OCI-LY3 (cell line): ENCODE data around the gene DPYD.

ENCODE experiments used
- H2AFZ ChIP-seq: fragments of 200-600, 300-600 bp; shearing (Covaris generic); 2 replicates; pipeline ENCODE4 v1.6.0; 2014; ENCODE audit warnings: antibody characterized with exemption, low read depth, low read length
- H3K27ac ChIP-seq: fragments of 200-600, 300-600 bp; sonication (generic); 2 replicates; pipeline ENCODE4 v1.5.1; 2014; ENCODE audit warnings: mild to moderate bottlenecking, low read length, moderate library complexity, mixed read lengths
- H3K27me3 ChIP-seq: fragments of 200-600, 300-600 bp; sonication (generic); 2 replicates; pipeline ENCODE4 v1.6.1; 2014; ENCODE audit warnings: low read depth, low read length, mixed read lengths
- H3K36me3 ChIP-seq: fragments of 200-600, 300-600 bp; sonication (generic); replicated peaks from 2 replicates; pipeline ENCODE3; 2014; ENCODE audit warnings: low read depth, low read length, mixed read lengths
- H3K4me1 ChIP-seq: fragments of 300-600, 200-600 bp; sonication (generic); 2 replicates; pipeline ENCODE4 v1.6.1; 2014; ENCODE audit warnings: low read length, mixed read lengths
- H3K4me2 ChIP-seq: fragments of 200-600, 300-600 bp; sonication (generic); 2 replicates; pipeline ENCODE4 v1.6.1; 2014; ENCODE audit warnings: low read length, mixed read lengths
- H3K4me3 ChIP-seq: fragments of 300-600, 200-600 bp; sonication (generic); 2 replicates; pipeline ENCODE4 v1.5.1; 2014; ENCODE audit warnings: antibody characterized with exemption, mild to moderate bottlenecking, low read length, moderate library complexity
- H3K79me2 ChIP-seq: fragments of 300-600, 200-600 bp; shearing (Covaris generic); 2 replicates; pipeline ENCODE4 v1.6.1; 2014; ENCODE audit warnings: mild to moderate bottlenecking, low read length, mixed read lengths
- H3K9ac ChIP-seq: fragments of 300-600, 200-600 bp; shearing (Covaris generic); 2 replicates; pipeline ENCODE4 v1.6.0; 2014; ENCODE audit warnings: mild to moderate bottlenecking, low read length, moderate library complexity
- H3K9me3 ChIP-seq: fragments of 200-600, 300-600 bp; shearing (Covaris generic); 2 replicates; pipeline ENCODE4 v1.6.1; 2014; ENCODE audit warnings: low read length, mixed read lengths; ENCODE audit not compliant: insufficient read depth
- H4K20me1 ChIP-seq: fragments of 200-600, 300-600 bp; sonication (generic); 2 replicates; pipeline ENCODE4 v1.6.1; 2016; ENCODE audit warnings: low read length, mixed read lengths; ENCODE audit not compliant: insufficient read depth
- CTCF ChIP-seq: fragments of 200-600, 300-600 bp; sonication (generic); IDR thresholded peaks from 2 replicates; pipeline ENCODE4 v1.5.1; 2014; ENCODE audit warnings: antibody characterized with exemption, low read length, low read depth
- EZH2phosphoT487 ChIP-seq: fragments of 200-600 bp; shearing (Covaris generic); IDR thresholded peaks from 2 replicates; pipeline ENCODE4 v1.6.1; 2018; ENCODE audit warnings: antibody characterized with exemption, mixed run types, low read depth

Gene DPYD

GRCh38 chr1:97338347-97338746, 582.5 kb downstream of the DPYD start:
- Histone ChIP-seq H3K4me2 (no peak overlapping the region), H3K79me2 (no peaks in the 10 kb centered on the region), H3K36me3 (no peaks in the 10 kb centered on the region), H2AFZ (no peak overlapping the region), H3K27me3 (no peaks in the 10 kb centered on the region), H4K20me1 (no peaks in the 10 kb centered on the region), H3K4me3 (no peak overlapping the region), H3K4me1 (peaks cover 11% of the 10 kb centered on the region), H3K9ac (no peak overlapping the region), H3K9me3 (no peaks in the 10 kb centered on the region), H3K27ac (no peak overlapping the region)
- TF ChIP-seq CTCF: no peak

DNA sequence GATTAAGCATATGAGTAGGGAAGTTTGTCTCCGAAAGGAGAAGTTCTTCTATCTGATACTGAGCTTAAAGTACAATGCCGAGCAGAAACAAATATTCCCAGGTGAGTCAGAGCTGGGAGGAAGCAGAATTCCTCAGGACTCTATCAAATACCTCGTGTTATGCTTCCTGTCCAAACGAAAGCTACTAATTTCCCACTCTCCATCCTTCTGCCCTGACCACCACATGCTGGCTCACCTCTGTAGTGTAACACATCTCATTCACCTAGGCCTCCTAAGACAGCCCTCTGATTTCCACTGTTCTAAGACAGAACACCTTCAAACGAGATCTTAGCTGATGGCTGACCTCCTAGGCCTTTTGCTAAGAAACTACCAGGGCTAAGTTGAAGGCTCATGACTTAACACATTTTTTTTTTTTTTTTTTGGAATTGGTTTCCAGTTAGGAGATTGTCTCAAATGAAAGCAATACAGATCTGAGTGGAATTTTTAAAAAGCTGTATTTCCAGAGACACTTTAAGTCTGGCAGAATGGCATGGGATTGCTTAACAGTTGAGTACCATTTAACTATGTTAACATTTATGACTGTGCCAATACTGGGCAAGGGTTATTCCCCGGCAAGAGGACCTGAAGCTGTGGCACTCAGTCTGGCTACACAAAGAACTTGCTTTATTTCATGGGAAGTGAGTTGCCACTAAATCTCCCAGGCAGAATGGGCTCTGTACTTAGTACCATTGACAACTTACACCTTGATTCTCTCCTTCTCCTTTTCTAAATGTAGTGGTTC, 583.4 kb downstream of the DPYD start:
- H2AFZ ChIP-seq: no peak overlapping the region
- H3K4me2 ChIP-seq: no peak overlapping the region
- no peak for TF ChIP-seq CTCF
- TF ChIP-seq EZH2phosphoT487: no peak
- H3K4me3 ChIP-seq: no peak overlapping the region
- H3K27ac ChIP-seq: no peak overlapping the region
- no peaks in the 10 kb centered on the region for H3K79me2 ChIP-seq
- H3K9ac ChIP-seq: no peak overlapping the region
- H3K9me3 ChIP-seq: no peaks in the 10 kb centered on the region
- no peaks in the 10 kb centered on the region for H3K27me3 ChIP-seq
- H4K20me1 ChIP-seq: no peaks in the 10 kb centered on the region
- no peaks in the 10 kb centered on the region for H3K36me3 ChIP-seq
- H3K4me1 ChIP-seq: peaks cover 9% of the 10 kb centered on the region

DNA sequence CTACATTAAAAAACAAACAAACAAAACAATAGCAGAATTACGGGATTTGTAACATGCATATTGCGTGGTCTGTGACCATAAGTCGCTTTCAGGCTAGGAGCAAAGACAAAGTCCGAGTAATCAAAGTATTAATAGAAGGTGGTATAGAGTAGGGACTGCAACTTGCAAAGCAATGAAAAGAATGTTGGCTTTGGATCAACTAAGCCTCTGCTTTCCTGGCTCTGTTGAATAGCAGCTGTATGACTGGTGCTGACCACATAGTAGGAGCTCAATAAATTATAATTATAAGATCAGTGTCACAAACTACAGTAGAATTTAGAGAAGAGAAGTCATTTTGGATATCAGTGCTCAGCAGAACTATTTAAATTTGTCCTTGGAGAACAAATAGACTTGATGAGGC, 586.4 kb downstream of the DPYD start:
- Histone ChIP-seq H3K4me1 (peaks cover 8% of the 10 kb centered on the region), H3K9me3 (no peaks in the 10 kb centered on the region), H3K9ac (no peak overlapping the region), H3K36me3 (no peaks in the 10 kb centered on the region), H3K4me3 (no peak overlapping the region), H3K27ac (no peak overlapping the region), H4K20me1 (no peaks in the 10 kb centered on the region), H2AFZ (no peak overlapping the region), H3K79me2 (no peaks in the 10 kb centered on the region), H3K27me3 (no peaks in the 10 kb centered on the region), H3K4me2 (no peak overlapping the region)
- TF ChIP-seq EZH2phosphoT487: no peak
- no peak for TF ChIP-seq CTCF

GRCh38 chr1:97332716-97333115, 588.1 kb downstream of the DPYD start:
- H2AFZ ChIP-seq: no peak overlapping the region
- no peak overlapping the region for H3K27ac ChIP-seq
- no peak overlapping the region for H3K9ac ChIP-seq
- H3K79me2 ChIP-seq: no peaks in the 10 kb centered on the region
- no peak overlapping the region for H3K4me2 ChIP-seq
- H4K20me1 ChIP-seq: no peaks in the 10 kb centered on the region
- no peak overlapping the region for H3K4me3 ChIP-seq
- no peak for TF ChIP-seq EZH2phosphoT487
- no peak for TF ChIP-seq CTCF
- H3K4me1 ChIP-seq: peaks cover 8% of the 10 kb centered on the region
- no peaks in the 10 kb centered on the region for H3K27me3 ChIP-seq
- H3K36me3 ChIP-seq: no peaks in the 10 kb centered on the region
- no peaks in the 10 kb centered on the region for H3K9me3 ChIP-seq
